Liver (tissue), 3 donors: ENCODE data around the gene SAP30.
A peak's percentile ranks its signal among the peaks of the same experiment; 100 is the strongest.

Source experiments
- CTCF ChIP-seq: fragments of 150-350 bp; IDR thresholded peaks from 2 replicates; pipeline ENCODE4 v1.5.1; 2017; ENCODE audit warnings: improper control_type of control experiment, low read depth, low read length; ENCODE audit not compliant: missing input control
- EGR1 ChIP-seq, 2 donors: IDR thresholded peaks; 2 replicates each; pipeline ENCODE4 v1.6.1; 2016 to 2018; ENCODE audit warnings: antibody characterized with exemption in 2 of 2, low read depth in 2 of 2
- JUND ChIP-seq, 2 donors: IDR thresholded peaks; 2 replicates each; pipeline ENCODE4 v1.6.1; 2016; ENCODE audit warnings: antibody characterized with exemption in 2 of 2
- MAX ChIP-seq: IDR thresholded peaks from 2 replicates; pipeline ENCODE4 v1.6.1; 2016; ENCODE audit warnings: antibody characterized with exemption
- TAF1 ChIP-seq: conservative IDR thresholded peaks from 2 replicates; pipeline ENCODE4 v1.6.1; 2016; ENCODE audit warnings: antibody characterized with exemption, mild to moderate bottlenecking
- donor health status: healthy.
- donor health status: healthy.

- TF ChIP-seq CTCF (peak; percentile 35), MAX (no peak), EGR1 (IDR thresholded peaks at IDR 0.05; ENCODE audit: low read depth in 2 of 2) (no peak), JUND (IDR thresholded peaks at IDR 0.05) (no peak), TAF1 (no peak)
These were observed 49.6 kb downstream of the SAP30 start for GRCh38 chr4:173420324-173420752.
